GM19239 (cell line): Measurements from ENCODE around the gene AFF3.

ENCODE experiments used
- DNase-seq: peaks from one replicate; pipeline ENCODE4 v3.0.0; 2011; ENCODE audit warnings: low spot score; ENCODE audit not compliant: insufficient read length
- FAIRE-seq: peaks from 2 replicates; lab custom pipeline; 2011; peaks lifted over from hg19 to GRCh38; lab: Jason Lieb, UNC

AFF3 gene

GRCh38 chr2:99877963-99878362 is 264.4 kb downstream of the AFF3 start:
- DNase-seq = no peak

GRCh38 chr2:99876956-99877355 is 265.4 kb downstream of the AFF3 start:
- DNase-seq (no peak), FAIRE-seq (no peak)

More at GRCh38 chr2:99877963-99878362, 264.4 kb downstream of the AFF3 start:
- FAIRE-seq = no peak

GRCh38 chr2:99875627-99876201 is 266.7 kb downstream of the AFF3 start:
- no peak for FAIRE-seq

GRCh38 chr2:99868260-99868659 is 274.1 kb downstream of the AFF3 start:
- FAIRE-seq = no peak
- no peak for DNase-seq

More at GRCh38 chr2:99875627-99876201, 266.7 kb downstream of the AFF3 start:
- no peak for DNase-seq

GRCh38 chr2:99867770-99868169 is 274.6 kb downstream of the AFF3 start:
- FAIRE-seq = no peak
- no peak for DNase-seq

- no peak for DNase-seq
- no peak for FAIRE-seq
Measured at GRCh38 chr2:99865818-99866676, 276.3 kb downstream of the AFF3 start.

GRCh38 chr2:99864561-99865553 is 277.5 kb downstream of the AFF3 start:
- no peak for FAIRE-seq
- no peak for DNase-seq

- FAIRE-seq = no peak
Measured at GRCh38 chr2:99863903-99864270, 278.5 kb downstream of the AFF3 start.

GRCh38 chr2:99863236-99863902 is 279.0 kb downstream of the AFF3 start:
- no peak for FAIRE-seq
- DNase-seq = no peak

More at GRCh38 chr2:99863903-99864270, 278.5 kb downstream of the AFF3 start:
- no peak for DNase-seq

GRCh38 chr2:99862566-99862965 is 279.8 kb downstream of the AFF3 start:
- FAIRE-seq = no peak
- no peak for DNase-seq

GRCh38 chr2:99861376-99861760 is 281.0 kb downstream of the AFF3 start:
- no peak for FAIRE-seq
- no peak for DNase-seq

GRCh38 chr2:99860720-99861375 is 281.5 kb downstream of the AFF3 start:
- FAIRE-seq (no peak), DNase-seq (no peak)

GRCh38 chr2:99858951-99859596 is 283.3 kb downstream of the AFF3 start:
- DNase-seq (no peak), FAIRE-seq (no peak)

GRCh38 chr2:99857867-99858444 is 284.4 kb downstream of the AFF3 start:
- DNase-seq (no peak), FAIRE-seq (no peak)

- no peak for FAIRE-seq
- DNase-seq = no peak
Measured at GRCh38 chr2:99857372-99857771, 285.0 kb downstream of the AFF3 start.

- FAIRE-seq (no peak), DNase-seq (no peak)
Measured at GRCh38 chr2:99856119-99856518, 286.3 kb downstream of the AFF3 start.

- FAIRE-seq = no peak
- DNase-seq = no peak
Measured at GRCh38 chr2:99854236-99854852, 288.0 kb downstream of the AFF3 start.

- no peak for DNase-seq
- no peak for FAIRE-seq
Measured at GRCh38 chr2:99852956-99853355, 289.4 kb downstream of the AFF3 start.
